Kidney (tissue), 14 donors: ENCODE results near the gene CYP39A1. TPM values are rescaled to one million over a fixed set of nuclear protein-coding genes. Genes with fewer than 3 reads are reported as not detected.

Experiments
- DNase-seq, 5 donors: peaks; one replicate each; pipeline ENCODE4 v3.0.0-alpha.2; 2013 to 2020
- FAIRE-seq: peaks from 2 replicates; lab custom pipeline; 2012; peaks lifted over from hg19 to GRCh38; lab: Jason Lieb, UNC
- H3K27ac ChIP-seq, 2 donors: one replicate each; pipeline ENCODE4 v1.7.0; 2013; ENCODE audit warnings: low read depth in 2 of 2, low read length in 2 of 2, inconsistent platforms in 1 of 2
- H3K27me3 ChIP-seq: one replicate; pipeline ENCODE4 v1.7.1; 2013; ENCODE audit warnings: low read length, inconsistent platforms; ENCODE audit not compliant: control insufficient read depth, insufficient read depth
- H3K36me3 ChIP-seq, 3 donors: one replicate each; pipeline versions ENCODE4 v1.7.0 to v1.7.1; 2013; ENCODE audit warnings: low read length in 3 of 3, control low read depth in 1 of 3, inconsistent platforms in 1 of 3; ENCODE audit not compliant: insufficient read depth in 3 of 3, control insufficient read depth in 2 of 3
- H3K4me1 ChIP-seq, 3 donors: one replicate each; pipeline versions ENCODE4 v1.7.0 to v1.7.1; 2013; ENCODE audit warnings: low read length in 3 of 3, inconsistent platforms in 1 of 3, low read depth in 1 of 3; ENCODE audit not compliant: control insufficient read depth in 2 of 3, insufficient read depth in 2 of 3
- H3K4me3 ChIP-seq, 3 donors: one replicate each; pipeline versions ENCODE4 v1.7.0 to v1.8.1; 2013; ENCODE audit warnings: low read length in 3 of 3, control low read depth in 1 of 3, inconsistent platforms in 1 of 3
- H3K9ac ChIP-seq, 3 donors: one replicate each; pipeline versions ENCODE4 v1.7.0 to v1.7.1; 2013; ENCODE audit warnings: low read length in 3 of 3, control low read depth in 1 of 3, inconsistent platforms in 1 of 3
- H3K9me3 ChIP-seq, 3 donors: one replicate each; pipeline versions ENCODE4 v1.7.0 to v1.7.1; 2013; ENCODE audit warnings: low read length in 3 of 3, control low read depth in 1 of 3, inconsistent platforms in 1 of 3; ENCODE audit not compliant: control insufficient read depth in 2 of 3, insufficient read depth in 1 of 3
- CTCF ChIP-seq: IDR thresholded peaks from 3 replicates; pipeline ENCODE4 v1.5.1; 2012; ENCODE audit warnings: mild to moderate bottlenecking, moderate library complexity, borderline replicate concordance; ENCODE audit not compliant: insufficient read depth; ENCODE audit errors: extremely low read depth
- intact Hi-C: fragments of 100-400 bp; cut with DNase I; formaldehyde crosslinking; loops from one replicate; pipeline ENCODE4 v1.11.1; 2022
- polyA plus RNA-seq: library from polyadenylated mRNA; stranded (reverse); fragments of 350-450 nt; fragmentation: Illumina TruSeq; extraction: RNeasy Lipid Tissue Mini Kit (QIAGEN cat#74804); gene quantifications from one replicate; pipeline ENCODE4 v1.2.3, GENCODE V29; 2014; ENCODE audit warnings: low read depth, low replicate concordance; ENCODE audit not compliant: insufficient read depth
- total RNA-seq: library from RNA; stranded (reverse); fragmentation: NEBNext Ultra II Directional; extraction: Animal tissue kit (Norgen Biotek cat#: 25700); gene quantifications from one replicate; pipeline ENCODE4 v1.2.1, GENCODE V29; 2021
- donor health status: control.
- donor health status: control.
- donor health status: control.
- donor health status: control.
- donor health status: control.
- donor health status: DM: yes; HTN: yes; CAD: no.
- donor health status: Normal renal cell carcinoma (clear cell type).

The CYP39A1 gene
- total and polyA plus RNA-seq, 2 donors from 2014 or later: 6.0 to 8.7 TPM

GRCh38 chr6:46606338-46606737 is 46.3 kb downstream of the CYP39A1 start:
- H3K9ac ChIP-seq: no peak overlapping the region
- no peaks in the 10 kb centered on the region for H3K9me3 ChIP-seq
- DNase-seq: peak in 1 of 5 donors; percentile 46
- TF ChIP-seq CTCF: no peak
- H3K4me3 ChIP-seq: no peak overlapping the region
- no peak overlapping the region for H3K27ac ChIP-seq
- FAIRE-seq: no peak
- H3K36me3 ChIP-seq: no peaks in the 10 kb centered on the region
- no peaks in the 10 kb centered on the region for H3K4me1 ChIP-seq
- no peaks in the 10 kb centered on the region for H3K27me3 ChIP-seq
- intact Hi-C loops: no loop called here

GRCh38 chr6:46605091-46605797 is 47.4 kb downstream of the CYP39A1 start:
- H3K4me1 ChIP-seq: no peaks in the 10 kb centered on the region
- no peaks in the 10 kb centered on the region for H3K9me3 ChIP-seq
- no peaks in the 10 kb centered on the region for H3K36me3 ChIP-seq
- H3K4me3 ChIP-seq: no peak overlapping the region
- H3K27ac ChIP-seq: no peak overlapping the region
- no peak overlapping the region for H3K9ac ChIP-seq
- TF ChIP-seq CTCF: no peak
- FAIRE-seq (no peak), DNase-seq (no peak)
- intact Hi-C loops: no loop called here
- H3K27me3 ChIP-seq: no peaks in the 10 kb centered on the region

- intact Hi-C loops: no loop called here
Measured at GRCh38 chr6:46598215-46598614, 54.4 kb downstream of the CYP39A1 start.

More at GRCh38 chr6:46598215-46598614, 54.4 kb downstream of the CYP39A1 start:
- H3K36me3 ChIP-seq: no peaks in the 10 kb centered on the region
- no peaks in the 10 kb centered on the region for H3K4me1 ChIP-seq
- no peak for TF ChIP-seq CTCF
- DNase-seq: no peak
- H3K9me3 ChIP-seq: no peaks in the 10 kb centered on the region
- H3K27ac ChIP-seq: no peak overlapping the region
- H3K9ac ChIP-seq: no peak overlapping the region
- FAIRE-seq: no peak
- no peaks in the 10 kb centered on the region for H3K27me3 ChIP-seq
- H3K4me3 ChIP-seq: no peak overlapping the region
